PC-3 (cell line): Measurements from ENCODE around the gene UMPS. TPM values are rescaled to one million over a fixed set of nuclear protein-coding genes. Genes with fewer than 3 reads are reported as not detected.

Source experiments
- ATAC-seq: fragments of 200-7000 bp; cut with Tn5 transposase; 2 replicates; pipeline ENCODE4 v1.9.1; 2020; ENCODE audit warnings: mild to moderate bottlenecking, moderate library complexity
- BruUV-seq: library from RNA; stranded (reverse); fragments of 400-500 nt; replicated peaks from 2 replicates; lab custom pipeline; 2021; lab: Mats Ljungman, UMichigan
- CTCF ChIA-PET: fragments of 300-600 bp; sonication (Branson Sonifier 250); formaldehyde crosslinking; loops from one replicate; lab custom pipeline; 2022; ENCODE audit warnings: antibody characterized with exemption; lab: Charles Lee
- POLR2A ChIA-PET: fragments of 300-600 bp; sonication (Branson Sonifier 250); formaldehyde crosslinking; loops from one replicate; lab custom pipeline; 2022; ENCODE audit warnings: antibody characterized with exemption; ENCODE audit not compliant: unreplicated experiment; lab: Charles Lee
- DNase-seq: peaks from one replicate; pipeline ENCODE4 v3.0.0-alpha.2; 2015
- H2AFZ ChIP-seq: fragments of 300-600 bp; sonication (generic); 2 replicates; pipeline ENCODE4 v1.6.0; 2016; ENCODE audit warnings: antibody characterized with exemption, low read length
- H3F3A ChIP-seq: fragments of 300-600 bp; sonication (generic); one replicate; pipeline ENCODE4 v1.6.0; 2017; ENCODE audit warnings: antibody characterized with exemption, low read length, control low read depth, mild to moderate bottlenecking; ENCODE audit not compliant: unreplicated experiment
- H3K27ac ChIP-seq: fragments of 300-600 bp; sonication (generic); 2 replicates; pipeline ENCODE4 v1.5.1; 2016; ENCODE audit warnings: mild to moderate bottlenecking, low read length
- H3K27me3 ChIP-seq: fragments of 300-600 bp; sonication (generic); 2 replicates; pipeline ENCODE4 v1.6.1; 2016; ENCODE audit warnings: low read length, mixed read lengths
- H3K36me3 ChIP-seq: fragments of 300-600 bp; sonication (generic); 2 replicates; pipeline ENCODE4 v1.6.1; 2016; ENCODE audit warnings: low read depth, mixed run types, low read length, mixed read lengths
- H3K4me1 ChIP-seq: fragments of 300-600 bp; sonication (generic); 2 replicates; pipeline ENCODE4 v1.5.1; 2016; ENCODE audit warnings: low read length; ENCODE audit not compliant: insufficient read depth
- H3K4me2 ChIP-seq: fragments of 300-600 bp; sonication (generic); 2 replicates; pipeline ENCODE4 v1.6.0; 2016; ENCODE audit warnings: low read length
- H3K4me3 ChIP-seq: fragments of 300-600 bp; sonication (generic); 2 replicates; pipeline ENCODE4 v1.5.1; 2016; ENCODE audit warnings: mild to moderate bottlenecking, low read length, mixed read lengths
- H3K79me2 ChIP-seq: fragments of 300-600 bp; sonication (generic); 2 replicates; pipeline ENCODE4 v1.6.1; 2017; ENCODE audit warnings: low read length, mixed read lengths
- H3K9ac ChIP-seq: fragments of 300-600 bp; sonication (generic); 2 replicates; pipeline ENCODE4 v1.6.0; 2016; ENCODE audit warnings: mild to moderate bottlenecking, low read length
- H3K9me2 ChIP-seq: fragments of 300-600 bp; sonication (generic); replicated peaks from 2 replicates; pipeline ENCODE4 v1.6.1; 2016; ENCODE audit warnings: mixed run types, low read length, mixed read lengths
- H3K9me3 ChIP-seq: fragments of 300-600 bp; sonication (generic); 2 replicates; pipeline ENCODE4 v1.6.1; 2016; ENCODE audit warnings: low read length, mixed read lengths
- H4K20me1 ChIP-seq: fragments of 300-600 bp; sonication (generic); 2 replicates; pipeline ENCODE4 v1.6.1; 2016; ENCODE audit warnings: low read length, mixed read lengths
- CTCF ChIP-seq: fragments of 300-600 bp; sonication (generic); conservative IDR thresholded peaks from 2 replicates; pipeline ENCODE4 v1.5.1; 2017; ENCODE audit warnings: antibody characterized with exemption, low read depth, mild to moderate bottlenecking, low read length
- EZH2 ChIP-seq: fragments of 300-600 bp; sonication (generic); IDR thresholded peaks from one replicate; pipeline ENCODE4 v1.6.1; 2017; ENCODE audit warnings: antibody characterized with exemption, mild to moderate bottlenecking, low read length; ENCODE audit not compliant: unreplicated experiment
- EZH2phosphoT487 ChIP-seq: fragments of 300-600 bp; sonication (generic); IDR thresholded peaks from 2 replicates; pipeline ENCODE4 v1.6.1; 2018; ENCODE audit warnings: mild to moderate bottlenecking, antibody characterized with exemption, low read length, borderline replicate concordance
- intact Hi-C: fragments of 100-400 bp; cut with micrococcal nuclease; formaldehyde crosslinking; loops from 2 replicates; pipeline ENCODE4 v1.9.0; 2023
- total RNA-seq: library from RNA; depleted of rRNA; stranded (reverse); fragments of >200 nt; gene quantifications from 2 replicates; pipeline ENCODE4 v1.2.3, GENCODE V29; 2014

The UMPS gene
- total RNA-seq, 1 experiment from 2014 or later, result 38.4 TPM

GRCh38 chr3:124773351-124774326 is 43.4 kb downstream of the UMPS start:
- Histone ChIP-seq H3F3A (no peaks in the 10 kb centered on the region), H3K9me2 (no peaks in the 10 kb centered on the region), H4K20me1 (no peaks in the 10 kb centered on the region), H3K4me1 (peaks cover 6% of the 10 kb centered on the region; the same call in 1 of the 2 replicates), H3K36me3 (no peaks in the 10 kb centered on the region), H3K9me3 (no peaks in the 10 kb centered on the region), H3K27ac (no peak overlapping the region), H3K27me3 (no peaks in the 10 kb centered on the region), H2AFZ (no peak overlapping the region), H3K79me2 (no peaks in the 10 kb centered on the region), H3K4me2 (no peak overlapping the region), H3K4me3 (no peak overlapping the region), H3K9ac (no peak overlapping the region)
- ATAC-seq, result no peak
- POLR2A ChIA-PET, result no interaction called here
- no TSS peak for BruUV-seq
- CTCF ChIA-PET, result no interaction called here
- TF ChIP-seq EZH2phosphoT487, result no peak
- TF ChIP-seq CTCF, result no peak
- TF ChIP-seq EZH2, result no peak
- intact Hi-C loops, result no loop called here
- no peak for DNase-seq

- TF ChIP-seq EZH2phosphoT487, result no peak
- no peak for TF ChIP-seq EZH2
- TF ChIP-seq CTCF, result no peak
- DNase-seq (peak; percentile 56), ATAC-seq (peak; percentile 76)
- Histone ChIP-seq H3K9ac (no peak overlapping the region), H3K4me3 (no peak overlapping the region), H3K36me3 (no peaks in the 10 kb centered on the region), H2AFZ (no peak overlapping the region), H3K9me2 (no peaks in the 10 kb centered on the region), H3K4me2 (no peak overlapping the region), H3F3A (no peaks in the 10 kb centered on the region), H3K79me2 (no peaks in the 10 kb centered on the region), H3K4me1 (peaks cover 6% of the 10 kb centered on the region; the same call in 1 of the 2 replicates), H3K9me3 (no peaks in the 10 kb centered on the region), H4K20me1 (no peaks in the 10 kb centered on the region), H3K27me3 (no peaks in the 10 kb centered on the region), H3K27ac (no peak overlapping the region)
- ChIA-PET POLR2A (no interaction called here), CTCF (no interaction called here)
- intact Hi-C loops, result no loop called here
- no TSS peak for BruUV-seq
Measured at GRCh38 chr3:124774327-124774718, 44.1 kb downstream of the UMPS start.

- ChIA-PET CTCF (no interaction called here), POLR2A (no interaction called here)
- no peak overlapping the region for H3K9ac ChIP-seq
- intact Hi-C loops, result no loop called here
- no peaks in the 10 kb centered on the region for H3K79me2 ChIP-seq
- no peak for DNase-seq
- no peaks in the 10 kb centered on the region for H3K36me3 ChIP-seq
- H3F3A ChIP-seq, result no peaks in the 10 kb centered on the region
- H2AFZ ChIP-seq, result no peak overlapping the region
- no peaks in the 10 kb centered on the region for H4K20me1 ChIP-seq
- no peak overlapping the region for H3K4me3 ChIP-seq
- no peaks in the 10 kb centered on the region for H3K27me3 ChIP-seq
- no peak overlapping the region for H3K4me2 ChIP-seq
- no peak for ATAC-seq
- no peak overlapping the region for H3K27ac ChIP-seq
- TF ChIP-seq EZH2, result no peak
- no peak for TF ChIP-seq EZH2phosphoT487
- TF ChIP-seq CTCF, result no peak
- peaks cover 6% of the 10 kb centered on the region; the same call in 1 of the 2 replicates for H3K4me1 ChIP-seq
- no peaks in the 10 kb centered on the region for H3K9me2 ChIP-seq
- BruUV-seq, result no TSS peak
- H3K9me3 ChIP-seq, result no peaks in the 10 kb centered on the region
Measured at GRCh38 chr3:124774841-124775402, 44.7 kb downstream of the UMPS start.
